Measurements from ENCODE around the gene NUP54. TPM values are rescaled to one million over a fixed set of nuclear protein-coding genes. Genes with fewer than 3 reads are reported as not detected.

NUP54 gene
- total RNA-seq, 1 experiment from 2014 or later, result 29.2 TPM

DNA sequence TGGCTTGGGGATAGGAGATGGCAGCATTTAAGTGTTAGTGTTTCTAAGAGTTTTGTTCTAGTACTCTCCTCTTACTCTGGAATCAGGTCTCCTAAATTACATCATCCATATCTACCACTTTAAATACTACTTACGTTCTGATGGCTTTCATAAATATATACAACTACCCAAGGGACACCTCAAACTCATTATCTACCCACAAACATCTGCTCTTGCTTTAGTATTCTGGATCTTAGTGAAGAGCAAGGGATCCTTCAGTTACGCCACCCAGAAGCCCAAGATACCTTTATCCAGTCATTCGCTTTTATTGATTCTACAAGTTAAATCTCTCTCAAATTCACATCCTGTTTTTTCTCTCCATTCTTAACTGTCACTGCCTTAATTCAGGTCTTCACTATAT, 7.0 kb downstream of the NUP54 start:
- DNase-seq (no peak), ATAC-seq (no peak)
- intact Hi-C loops (cut with micrococcal nuclease), result no loop called here
- Histone ChIP-seq H3K36me3 (ENCODE audit: low read depth, low read length) (peaks cover 35% of the 10 kb centered on the region), H3K4me3 (ENCODE audit: low read length) (no peak overlapping the region), H3K9me2 (replicated peaks; ENCODE audit: low read length) (no peaks in the 10 kb centered on the region), H2AFZ (ENCODE audit: low read length) (no peak overlapping the region), H3K27me3 (ENCODE audit: low read length) (no peaks in the 10 kb centered on the region), H3K9ac (ENCODE audit: low read length) (no peak overlapping the region), H4K20me1 (ENCODE audit: low read length) (peaks cover 16% of the 10 kb centered on the region), H3K27ac (ENCODE audit: low read length) (no peak overlapping the region), H3F3A (ENCODE audit: low read length, unreplicated experiment) (no peaks in the 10 kb centered on the region), H3K9me3 (ENCODE audit: low read length) (no peaks in the 10 kb centered on the region), H3K4me2 (ENCODE audit: low read length) (no peak overlapping the region), H3K4me1 (ENCODE audit: insufficient read depth, low read length) (peaks cover 6% of the 10 kb centered on the region), H3K79me2 (ENCODE audit: low read length) (peaks cover 61% of the 10 kb centered on the region)
- TF ChIP-seq CTCF (conservative IDR thresholded peaks at IDR 0.05; ENCODE audit: low read depth, low read length) (no peak), EZH2phosphoT487 (IDR thresholded peaks at IDR 0.05; ENCODE audit: borderline replicate concordance, low read length) (no peak), EZH2 (IDR thresholded peaks at IDR 0.05; ENCODE audit: low read length, unreplicated experiment) (no peak)
- POLR2A ChIA-PET (ENCODE audit: unreplicated experiment), result no interaction called here
- BruUV-seq (replicated peaks), result no TSS peak
- CTCF ChIA-PET, result no interaction called here

GRCh38 chr4:76127754-76128153, 20.4 kb downstream of the NUP54 start:
- ChIA-PET POLR2A (ENCODE audit: unreplicated experiment) (no interaction called here), CTCF (no interaction called here)
- Histone ChIP-seq H3K27ac (ENCODE audit: low read length) (no peak overlapping the region), H3K36me3 (ENCODE audit: low read depth, low read length) (peaks cover 22% of the 10 kb centered on the region; the same call in 1 of the 2 replicates), H3K27me3 (ENCODE audit: low read length) (no peaks in the 10 kb centered on the region), H3K9me3 (ENCODE audit: low read length) (no peaks in the 10 kb centered on the region), H3K4me3 (ENCODE audit: low read length) (no peak overlapping the region), H3K9me2 (replicated peaks; ENCODE audit: low read length) (no peaks in the 10 kb centered on the region), H4K20me1 (ENCODE audit: low read length) (no peaks in the 10 kb centered on the region), H2AFZ (ENCODE audit: low read length) (no peak overlapping the region), H3K79me2 (ENCODE audit: low read length) (0 out of 2 replicates have a peak, but pooled peaks cover 3% of the 10 kb centered on the region), H3K9ac (ENCODE audit: low read length) (no peak overlapping the region), H3F3A (ENCODE audit: low read length, unreplicated experiment) (no peaks in the 10 kb centered on the region), H3K4me2 (ENCODE audit: low read length) (no peak overlapping the region), H3K4me1 (ENCODE audit: insufficient read depth, low read length) (no peaks in the 10 kb centered on the region)
- peak; percentile 7 for DNase-seq
- BruUV-seq (replicated peaks), result no TSS peak
- ATAC-seq, result no peak; the same call in 1 of the 2 replicates
- intact Hi-C loops (cut with micrococcal nuclease), result no loop called here
- TF ChIP-seq EZH2phosphoT487 (IDR thresholded peaks at IDR 0.05; ENCODE audit: borderline replicate concordance, low read length) (no peak), EZH2 (IDR thresholded peaks at IDR 0.05; ENCODE audit: low read length, unreplicated experiment) (no peak), CTCF (conservative IDR thresholded peaks at IDR 0.05; ENCODE audit: low read depth, low read length) (no peak)

DNA sequence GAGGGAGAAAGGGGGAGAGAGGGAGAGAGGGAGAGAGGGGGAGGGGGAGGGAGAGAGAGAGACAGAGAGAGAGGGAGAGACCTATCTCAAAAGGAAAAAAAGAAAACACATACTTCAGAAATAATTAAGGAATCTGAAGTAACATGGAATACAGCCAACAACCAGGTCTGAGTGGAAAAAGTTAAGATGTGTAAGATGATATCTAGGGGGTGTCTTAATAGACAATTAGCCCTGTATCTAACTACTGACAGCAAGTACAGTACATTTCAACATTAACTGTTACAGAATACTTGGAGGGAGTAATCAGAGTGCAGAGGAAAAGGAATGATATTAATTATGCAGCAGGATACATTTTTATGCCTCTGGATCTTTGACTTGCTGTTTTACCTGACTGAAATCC, 22.4 kb downstream of the NUP54 start:
- Histone ChIP-seq H4K20me1 (ENCODE audit: low read length) (no peaks in the 10 kb centered on the region), H3K4me2 (ENCODE audit: low read length) (no peak overlapping the region), H2AFZ (ENCODE audit: low read length) (no peak overlapping the region), H3K36me3 (ENCODE audit: low read depth, low read length) (peaks cover 32% of the 10 kb centered on the region), H3K27me3 (ENCODE audit: low read length) (no peaks in the 10 kb centered on the region), H3F3A (ENCODE audit: low read length, unreplicated experiment) (no peaks in the 10 kb centered on the region), H3K4me1 (ENCODE audit: insufficient read depth, low read length) (no peaks in the 10 kb centered on the region), H3K9me3 (ENCODE audit: low read length) (no peaks in the 10 kb centered on the region), H3K4me3 (ENCODE audit: low read length) (no peak overlapping the region), H3K27ac (ENCODE audit: low read length) (no peak overlapping the region), H3K9me2 (replicated peaks; ENCODE audit: low read length) (no peaks in the 10 kb centered on the region), H3K79me2 (ENCODE audit: low read length) (0 out of 2 replicates have a peak, but pooled peaks cover 3% of the 10 kb centered on the region), H3K9ac (ENCODE audit: low read length) (no peak overlapping the region)
- ChIA-PET POLR2A (ENCODE audit: unreplicated experiment) (no interaction called here), CTCF (no interaction called here)
- DNase-seq (no peak), ATAC-seq (no peak)
- intact Hi-C loops (cut with micrococcal nuclease), result no loop called here
- no TSS peak for BruUV-seq (replicated peaks)
- TF ChIP-seq EZH2phosphoT487 (IDR thresholded peaks at IDR 0.05; ENCODE audit: borderline replicate concordance, low read length), result no peak
